Upper lobe of right lung (tissue), 1 donor: ENCODE data around the gene SSBP3. TPM values are rescaled to one million over a fixed set of nuclear protein-coding genes. Genes with fewer than 3 reads are reported as not detected.

Experiments used
- ATAC-seq: fragments of 200-7000 bp; cut with Tn5 transposase; one replicate; pipeline ENCODE4 v1.9.1; 2020; ENCODE audit warnings: mild to moderate bottlenecking, moderate library complexity
- DNase-seq: peaks from one replicate; pipeline ENCODE4 v3.0.0-alpha.2; 2020
- H3K27ac ChIP-seq: fragments of 200-600 bp; one replicate; pipeline ENCODE4 v1.8.0; 2022
- H3K27me3 ChIP-seq: fragments of 200-600 bp; one replicate; pipeline ENCODE4 v1.8.0; 2022; ENCODE audit warnings: mild to moderate bottlenecking
- H3K36me3 ChIP-seq: fragments of 200-600 bp; one replicate; pipeline ENCODE4 v1.8.0; 2022
- H3K4me1 ChIP-seq: fragments of 200-600 bp; one replicate; pipeline ENCODE4 v1.8.0; 2022
- H3K4me3 ChIP-seq: fragments of 200-600 bp; one replicate; pipeline ENCODE4 v1.8.0; 2022; ENCODE audit warnings: mild to moderate bottlenecking
- H3K9me3 ChIP-seq: fragments of 200-600 bp; one replicate; pipeline ENCODE4 v1.8.0; 2022
- intact Hi-C: fragments of 100-400 bp; cut with DNase I; formaldehyde crosslinking; loops from one replicate; pipeline ENCODE4 v1.11.0; 2022
- total RNA-seq: library from RNA; stranded (reverse); fragmentation: NEBNext Ultra II Directional; extraction: Animal tissue kit (Norgen Biotek cat#: 25700); gene quantifications from one replicate; pipeline ENCODE4 v1.2.1, GENCODE V29; 2021
- TF ChIP-seq, protein P1 (sequence below): fragments of 200-600 bp; IDR thresholded peaks from one replicate; pipeline ENCODE4 v1.8.0; 2022; ENCODE audit warnings: antibody characterized with exemption
- donor health status: DM: no; HTN: yes; CAD: no; lungs with severe emphysema.

Gene SSBP3
- total RNA-seq, 1 donor from 2014 or later, result 40.4 TPM

DNA sequence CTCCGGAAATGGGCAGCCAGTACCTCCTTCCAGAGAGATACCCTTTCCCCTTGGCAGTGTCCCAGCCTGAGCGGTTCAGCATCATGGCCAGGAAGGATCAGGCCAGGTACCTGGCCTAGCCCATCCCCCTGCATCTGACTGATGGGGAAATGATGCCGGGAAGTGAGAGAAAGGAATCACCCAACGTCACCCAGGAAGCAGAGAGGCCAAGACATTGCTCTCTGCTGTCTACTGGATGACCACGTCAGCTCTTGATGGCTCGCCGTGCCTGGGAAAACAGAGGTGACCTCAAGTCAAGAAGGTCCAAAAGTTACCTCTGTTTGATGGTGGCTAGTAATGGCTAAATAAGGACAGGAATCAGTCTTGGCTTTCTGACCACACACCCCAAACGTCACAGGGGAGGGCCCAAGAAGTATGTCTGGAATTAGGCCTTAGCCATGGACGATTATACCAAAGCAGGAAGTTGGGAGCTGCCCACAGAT lies 127.2 kb downstream of the SSBP3 start:
- no peaks in the 10 kb centered on the region for H3K36me3 ChIP-seq
- ATAC-seq (peak; percentile 14), DNase-seq (no peak)
- H3K4me3 ChIP-seq, result no peak overlapping the region
- peaks cover 53% of the 10 kb centered on the region for H3K4me1 ChIP-seq
- intact Hi-C loops, result no loop called here
- H3K27ac ChIP-seq, result peak overlapping the region; percentile 91
- no peaks in the 10 kb centered on the region for H3K9me3 ChIP-seq
- H3K27me3 ChIP-seq, result no peaks in the 10 kb centered on the region
- TF ChIP-seq, protein P1, sequence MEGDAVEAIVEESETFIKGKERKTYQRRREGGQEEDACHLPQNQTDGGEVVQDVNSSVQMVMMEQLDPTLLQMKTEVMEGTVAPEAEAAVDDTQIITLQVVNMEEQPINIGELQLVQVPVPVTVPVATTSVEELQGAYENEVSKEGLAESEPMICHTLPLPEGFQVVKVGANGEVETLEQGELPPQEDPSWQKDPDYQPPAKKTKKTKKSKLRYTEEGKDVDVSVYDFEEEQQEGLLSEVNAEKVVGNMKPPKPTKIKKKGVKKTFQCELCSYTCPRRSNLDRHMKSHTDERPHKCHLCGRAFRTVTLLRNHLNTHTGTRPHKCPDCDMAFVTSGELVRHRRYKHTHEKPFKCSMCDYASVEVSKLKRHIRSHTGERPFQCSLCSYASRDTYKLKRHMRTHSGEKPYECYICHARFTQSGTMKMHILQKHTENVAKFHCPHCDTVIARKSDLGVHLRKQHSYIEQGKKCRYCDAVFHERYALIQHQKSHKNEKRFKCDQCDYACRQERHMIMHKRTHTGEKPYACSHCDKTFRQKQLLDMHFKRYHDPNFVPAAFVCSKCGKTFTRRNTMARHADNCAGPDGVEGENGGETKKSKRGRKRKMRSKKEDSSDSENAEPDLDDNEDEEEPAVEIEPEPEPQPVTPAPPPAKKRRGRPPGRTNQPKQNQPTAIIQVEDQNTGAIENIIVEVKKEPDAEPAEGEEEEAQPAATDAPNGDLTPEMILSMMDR, result no peak

DNA sequence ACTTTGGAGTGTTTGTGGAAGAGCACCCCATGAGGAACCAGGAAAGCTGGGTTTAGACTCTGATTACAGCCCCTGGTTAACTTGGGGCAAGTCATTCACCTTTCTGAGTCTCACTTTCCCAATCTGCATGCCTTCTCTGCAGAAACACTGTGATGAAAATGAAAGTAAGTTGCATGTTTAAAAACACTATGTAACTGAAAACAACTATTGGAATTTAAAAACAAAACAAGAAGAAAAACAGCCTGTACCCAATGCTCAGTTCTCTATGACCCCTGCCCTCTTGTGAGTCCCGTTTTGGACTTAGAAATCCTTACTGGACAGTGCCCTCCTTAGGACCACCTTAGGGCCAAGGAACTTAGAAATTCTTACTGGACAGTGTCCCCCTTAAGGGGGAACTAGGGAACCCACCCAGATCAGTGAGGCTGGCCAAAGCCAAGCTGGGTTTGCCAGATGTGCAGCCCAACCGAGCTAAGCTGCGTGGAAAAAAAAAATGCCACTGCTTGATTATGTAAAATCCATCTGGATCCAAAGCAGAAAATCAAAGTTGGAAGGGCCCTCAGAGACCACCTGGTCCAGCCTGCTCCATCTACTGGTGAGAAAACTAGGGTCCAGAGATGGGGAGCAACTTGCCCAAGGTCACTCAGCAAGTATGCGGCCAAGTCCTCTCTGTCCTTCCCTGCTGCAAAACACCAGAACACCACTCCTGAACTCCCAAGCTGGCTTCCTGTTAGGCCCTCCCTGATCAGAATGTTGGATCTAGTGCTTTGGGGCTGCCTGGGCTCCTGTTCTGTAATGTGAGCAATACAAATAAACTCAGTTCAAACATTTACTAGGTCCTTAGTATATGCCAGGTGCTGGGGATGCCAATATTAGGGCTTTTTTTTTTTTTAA lies 128.5 kb downstream of the SSBP3 start:
- H3K9me3 ChIP-seq, result no peaks in the 10 kb centered on the region
- H3K36me3 ChIP-seq, result no peaks in the 10 kb centered on the region
- intact Hi-C loops, result no loop called here
- H3K4me3 ChIP-seq, result no peak overlapping the region
- no peaks in the 10 kb centered on the region for H3K27me3 ChIP-seq
- H3K27ac ChIP-seq, result peak overlapping the region; percentile 91
- TF ChIP-seq, protein P1, result no peak
- no peak for DNase-seq
- H3K4me1 ChIP-seq, result peaks cover 65% of the 10 kb centered on the region
- ATAC-seq, result peak; percentile 37

DNA sequence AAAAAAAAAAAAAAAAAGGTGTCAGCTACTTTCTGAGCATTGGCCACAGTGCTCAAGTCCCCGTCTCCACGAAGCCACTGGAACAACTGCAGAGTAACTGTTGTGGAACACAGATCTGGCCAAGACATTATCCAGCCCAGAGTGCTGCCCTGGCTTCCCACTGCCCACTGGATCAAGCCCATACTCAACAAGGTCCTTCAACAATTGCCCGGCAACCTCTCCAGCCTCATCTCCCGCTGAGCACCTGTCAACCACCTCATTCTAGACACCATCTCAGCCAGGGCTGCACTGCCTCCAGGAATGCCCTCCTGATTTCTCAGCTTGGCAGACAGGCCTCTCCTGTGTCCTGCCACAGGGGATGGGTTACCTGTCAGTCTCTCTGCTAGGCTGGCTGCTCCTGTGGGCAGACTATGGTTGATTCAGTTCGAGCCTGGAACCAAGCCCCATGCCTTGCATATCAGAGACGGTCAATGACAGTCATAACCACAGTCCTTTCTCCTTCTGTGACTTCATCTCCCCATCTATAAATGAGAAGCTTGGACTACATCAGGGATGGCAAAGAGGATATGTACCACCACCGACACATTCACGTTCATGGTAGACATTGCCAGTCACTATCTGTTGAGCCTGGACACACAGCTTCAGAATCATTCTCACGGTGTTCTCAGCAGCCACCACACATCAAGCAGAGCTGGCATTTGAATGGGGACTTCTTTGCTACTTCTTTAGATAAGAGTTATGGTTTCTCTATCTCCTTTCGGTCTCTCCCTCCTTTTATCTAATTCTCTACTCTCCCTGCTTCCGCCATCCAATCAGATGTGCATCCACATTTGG lies 129.4 kb downstream of the SSBP3 start:
- peaks cover 73% of the 10 kb centered on the region for H3K4me1 ChIP-seq
- intact Hi-C loops, result no loop called here
- no peaks in the 10 kb centered on the region for H3K27me3 ChIP-seq
- ATAC-seq (no peak), DNase-seq (no peak)
- no peaks in the 10 kb centered on the region for H3K9me3 ChIP-seq
- no peak overlapping the region for H3K4me3 ChIP-seq
- no peaks in the 10 kb centered on the region for H3K36me3 ChIP-seq
- peak overlapping the region; percentile 91 for H3K27ac ChIP-seq
- TF ChIP-seq, protein P1, result no peak

DNA sequence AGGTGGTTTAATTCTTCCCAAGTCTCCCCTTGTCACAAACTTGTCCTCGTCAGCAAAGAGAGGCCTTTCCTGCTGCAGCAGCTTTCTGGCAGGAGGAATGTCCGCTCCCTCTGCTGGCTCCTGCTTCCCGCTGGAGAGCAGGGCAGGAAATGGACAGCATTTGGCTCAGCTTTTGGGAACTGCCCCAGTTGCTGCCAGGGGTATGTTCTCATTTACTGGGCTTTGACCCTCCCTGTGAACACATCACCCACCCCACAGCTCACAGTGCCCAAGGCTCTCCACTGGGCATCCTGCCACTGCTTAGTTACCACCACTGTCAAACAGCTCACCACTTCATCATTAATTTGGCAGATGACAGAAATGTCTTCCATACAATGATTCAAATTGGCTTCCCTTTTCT lies 130.8 kb downstream of the SSBP3 start:
- peak overlapping the region; percentile 91 for H3K27ac ChIP-seq
- intact Hi-C loops, result no loop called here
- peak; percentile 40 for ATAC-seq

DNA sequence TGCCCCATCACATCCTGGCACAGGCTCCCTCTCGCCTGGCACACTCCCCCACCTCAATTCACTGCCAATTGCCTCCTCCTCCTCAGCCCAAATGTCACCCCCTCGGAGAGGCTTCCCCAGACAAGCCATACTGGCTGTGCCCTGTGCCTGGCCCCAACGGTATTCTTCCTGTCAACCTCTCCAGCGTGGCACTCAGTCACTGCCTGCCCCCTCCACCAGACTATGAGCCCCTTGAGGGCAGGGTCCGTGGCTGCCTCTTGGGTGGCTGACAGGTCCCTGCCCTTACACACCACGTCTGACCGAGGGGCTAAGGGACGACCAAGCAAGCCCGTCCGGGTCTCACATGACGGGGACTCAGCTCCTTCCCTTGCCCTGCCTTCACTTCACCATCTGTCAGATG lies 131.3 kb downstream of the SSBP3 start:
- Histone ChIP-seq H3K4me3 (no peak overlapping the region), H3K27ac (peak overlapping the region; percentile 91), H3K27me3 (no peaks in the 10 kb centered on the region), H3K9me3 (no peaks in the 10 kb centered on the region), H3K4me1 (peaks cover 78% of the 10 kb centered on the region), H3K36me3 (no peaks in the 10 kb centered on the region)
- TF ChIP-seq, protein P1, result no peak
- no peak for DNase-seq
- ATAC-seq, result no peak
- intact Hi-C loops, result no loop called here

More for the DNA sequence above, 130.8 kb downstream of the SSBP3 start:
- Histone ChIP-seq H3K9me3 (no peaks in the 10 kb centered on the region), H3K4me3 (no peak overlapping the region), H3K27me3 (no peaks in the 10 kb centered on the region), H3K4me1 (peaks cover 78% of the 10 kb centered on the region), H3K36me3 (no peaks in the 10 kb centered on the region)
- DNase-seq, result no peak
- TF ChIP-seq, protein P1, result peak; percentile 20
